ENCODE measurements around the gene LTBR. TPM values are rescaled to one million over a fixed set of nuclear protein-coding genes. Genes with fewer than 3 reads are reported as not detected.

LTBR gene
- total and polyA plus RNA-seq, 2 donors (not counting 3 experiments of a cell fraction or from before 2014, with no cell fraction given), result 70.7 to 102 TPM

DNA sequence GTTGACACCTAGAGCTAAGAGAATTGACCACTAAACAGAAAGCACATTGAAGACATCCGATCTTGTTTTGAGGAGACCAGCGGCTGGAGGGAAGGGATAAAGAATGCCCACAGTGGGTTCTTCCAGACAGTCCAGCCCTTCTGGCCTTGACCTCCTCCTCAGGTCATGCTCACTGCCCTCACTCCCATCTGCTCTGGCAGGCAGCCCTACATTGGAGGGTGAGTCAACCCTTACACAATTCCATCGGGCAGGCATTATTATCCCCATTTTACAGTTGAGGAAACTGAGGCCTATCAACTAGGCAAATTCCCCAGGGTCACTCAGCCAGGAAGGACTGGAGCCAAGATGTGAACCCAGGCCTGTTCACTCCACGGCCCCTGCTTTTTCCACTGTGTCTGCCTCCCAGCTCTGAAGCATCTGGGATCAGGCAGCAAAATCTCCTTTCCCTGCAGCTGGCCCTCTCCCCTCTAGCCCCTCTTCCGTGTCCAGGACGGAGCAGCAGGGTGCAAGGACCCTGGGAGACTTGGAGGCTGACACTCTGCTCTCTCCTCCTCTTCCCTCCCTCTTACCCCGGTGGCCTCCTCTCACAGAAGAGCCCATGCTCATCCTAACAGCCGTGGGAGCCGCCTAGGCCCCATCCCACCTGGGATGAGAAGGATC, 13.9 kb upstream of the LTBR start:
- TF ChIP-seq, protein P1, sequence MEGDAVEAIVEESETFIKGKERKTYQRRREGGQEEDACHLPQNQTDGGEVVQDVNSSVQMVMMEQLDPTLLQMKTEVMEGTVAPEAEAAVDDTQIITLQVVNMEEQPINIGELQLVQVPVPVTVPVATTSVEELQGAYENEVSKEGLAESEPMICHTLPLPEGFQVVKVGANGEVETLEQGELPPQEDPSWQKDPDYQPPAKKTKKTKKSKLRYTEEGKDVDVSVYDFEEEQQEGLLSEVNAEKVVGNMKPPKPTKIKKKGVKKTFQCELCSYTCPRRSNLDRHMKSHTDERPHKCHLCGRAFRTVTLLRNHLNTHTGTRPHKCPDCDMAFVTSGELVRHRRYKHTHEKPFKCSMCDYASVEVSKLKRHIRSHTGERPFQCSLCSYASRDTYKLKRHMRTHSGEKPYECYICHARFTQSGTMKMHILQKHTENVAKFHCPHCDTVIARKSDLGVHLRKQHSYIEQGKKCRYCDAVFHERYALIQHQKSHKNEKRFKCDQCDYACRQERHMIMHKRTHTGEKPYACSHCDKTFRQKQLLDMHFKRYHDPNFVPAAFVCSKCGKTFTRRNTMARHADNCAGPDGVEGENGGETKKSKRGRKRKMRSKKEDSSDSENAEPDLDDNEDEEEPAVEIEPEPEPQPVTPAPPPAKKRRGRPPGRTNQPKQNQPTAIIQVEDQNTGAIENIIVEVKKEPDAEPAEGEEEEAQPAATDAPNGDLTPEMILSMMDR (IDR thresholded peaks at IDR 0.05; ENCODE audit: extremely low read depth in 1 of 2, insufficient read depth in 1 of 2, low read depth in 1 of 2, low read length in 2 of 2), result no peak
- TF ChIP-seq FOS (IDR thresholded peaks at IDR 0.05; ENCODE audit: borderline replicate concordance, insufficient read depth, low read length) (no peak), POLR2AphosphoS5 (IDR thresholded peaks at IDR 0.05; ENCODE audit: insufficient read depth, low read depth, low read length) (no peak), EZH2 (IDR thresholded peaks at IDR 0.05; ENCODE audit: borderline replicate concordance, low read depth, low read length, severe bottlenecking) (no peak), JUN (IDR thresholded peaks at IDR 0.05; ENCODE audit: borderline replicate concordance, insufficient read depth, insufficient read length, low read depth) (no peak), GATA2 (IDR thresholded peaks at IDR 0.05; ENCODE audit: insufficient read depth, insufficient read length, low read depth, low read length) (no peak), MYC (IDR thresholded peaks at IDR 0.05; ENCODE audit: low read depth, low read length) (no peak), POLR2A (IDR thresholded peaks at IDR 0.05; ENCODE audit: low read depth, low read length) (no peak)
- TF ChIP-seq, protein P2, sequence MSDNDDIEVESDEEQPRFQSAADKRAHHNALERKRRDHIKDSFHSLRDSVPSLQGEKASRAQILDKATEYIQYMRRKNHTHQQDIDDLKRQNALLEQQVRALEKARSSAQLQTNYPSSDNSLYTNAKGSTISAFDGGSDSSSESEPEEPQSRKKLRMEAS (IDR thresholded peaks at IDR 0.05; ENCODE audit: insufficient read depth, insufficient read length), result no peak
- Histone ChIP-seq H3K27me3 (ENCODE audit: control insufficient read depth in 2 of 2, insufficient read depth in 2 of 2, low read length in 2 of 2) (no peaks in the 10 kb centered on the region), H3K27ac (ENCODE audit: insufficient read depth, low read depth, low read length) (no peak overlapping the region), H3K9ac (replicated peaks; ENCODE audit: extremely low read depth, insufficient read depth, low read length) (no peak overlapping the region), H3K36me3 (ENCODE audit: control insufficient read depth in 2 of 2, extremely low read depth in 1 of 2, insufficient read depth in 2 of 2, low read length in 2 of 2) (no peaks in the 10 kb centered on the region), H3K9me1 (replicated peaks; ENCODE audit: control insufficient read depth, extremely low read depth, insufficient read depth, low read length) (no peaks in the 10 kb centered on the region), H2AFZ (ENCODE audit: low read depth, low read length) (no peak overlapping the region), H3K4me2 (ENCODE audit: insufficient read depth, low read length) (no peak overlapping the region), H3K4me3 (replicated peaks in 1 of 3; ENCODE audit: insufficient read depth in 1 of 3, low read depth in 1 of 3, low read length in 3 of 3) (no peak overlapping the region), H3K9me3 (replicated peaks; ENCODE audit: control insufficient read depth, insufficient read depth, low read length) (no peaks in the 10 kb centered on the region), H3K79me2 (ENCODE audit: control insufficient read depth, insufficient read depth, low read length) (no peaks in the 10 kb centered on the region), H4K20me1 (replicated peaks; ENCODE audit: control insufficient read depth, extremely low read depth, insufficient read depth, low read length) (no peaks in the 10 kb centered on the region), H3K4me1 (ENCODE audit: control insufficient read depth, extremely low read depth, insufficient read depth, low read length) (peaks cover 33% of the 10 kb centered on the region)
- POLR2A ChIA-PET, result interaction anchor here (0.6 kb wide), 1 partner anchor 170 kb away, joined by 3 read pairs; the partner anchor contains the start of gene CD9
- CTCF ChIA-PET, result interaction anchor here (2.0 to 5.9 kb wide), 3 partner anchors 34 to 95 kb away, joined by 4 to 30 read pairs (median 12); no protein-coding TSS in a partner anchor
- no peak for DNase-seq (ENCODE audit: low read depth, low spot score)
- no TSS peak for BruUV-seq (replicated peaks)
- FAIRE-seq, result no peak
- dilution Hi-C loops (cut with MboI; ENCODE audit: extremely low pct_ligation_motif_present, low sequenced_read_pairs) (no loop called here), intact Hi-C loops (cut with micrococcal nuclease) (loop anchor here (2.0 kb wide), 1 partner anchor 47 kb away; no protein-coding TSS in a partner anchor)

Measured in endothelial cell of umbilical vein (primary cell).